ENCODE data around the gene CDH18. TPM values are rescaled to one million over a fixed set of nuclear protein-coding genes. Genes with fewer than 3 reads are reported as not detected.

The CDH18 gene
- total and polyA plus RNA-seq, 2 donors (not counting 3 experiments of a cell fraction or from before 2014, with no cell fraction given) = 0.06 TPM; not detected in 1

GRCh38 chr5:19615661-19616060 lies 372.3 kb downstream of the CDH18 start:
- no peak for FAIRE-seq
- POLR2A ChIA-PET = no interaction called here

More at GRCh38 chr5:19615661-19616060, 372.3 kb downstream of the CDH18 start:
- Histone ChIP-seq H3K4me2 (ENCODE audit: insufficient read depth, low read length) (no peak overlapping the region), H4K20me1 (replicated peaks; ENCODE audit: control insufficient read depth, extremely low read depth, insufficient read depth, low read length) (no peaks in the 10 kb centered on the region), H3K27ac (ENCODE audit: insufficient read depth, low read depth, low read length) (no peak overlapping the region), H2AFZ (ENCODE audit: low read depth, low read length) (no peak overlapping the region), H3K4me3 (replicated peaks in 1 of 3; ENCODE audit: insufficient read depth in 1 of 3, low read depth in 1 of 3, low read length in 3 of 3) (no peak overlapping the region), H3K9ac (replicated peaks; ENCODE audit: extremely low read depth, insufficient read depth, low read length) (no peak overlapping the region), H3K27me3 (ENCODE audit: control insufficient read depth in 2 of 2, insufficient read depth in 2 of 2, low read length in 2 of 2) (no peaks in the 10 kb centered on the region), H3K36me3 (ENCODE audit: control insufficient read depth in 2 of 2, extremely low read depth in 1 of 2, insufficient read depth in 2 of 2, low read length in 2 of 2) (no peaks in the 10 kb centered on the region), H3K9me1 (replicated peaks; ENCODE audit: control insufficient read depth, extremely low read depth, insufficient read depth, low read length) (no peaks in the 10 kb centered on the region), H3K9me3 (replicated peaks; ENCODE audit: control insufficient read depth, insufficient read depth, low read length) (no peaks in the 10 kb centered on the region), H3K4me1 (ENCODE audit: control insufficient read depth, extremely low read depth, insufficient read depth, low read length) (no peaks in the 10 kb centered on the region), H3K79me2 (ENCODE audit: control insufficient read depth, insufficient read depth, low read length) (no peaks in the 10 kb centered on the region)
- BruUV-seq (replicated peaks) = no TSS peak
- TF ChIP-seq FOS (IDR thresholded peaks at IDR 0.05; ENCODE audit: borderline replicate concordance, insufficient read depth, low read length) (no peak), JUN (IDR thresholded peaks at IDR 0.05; ENCODE audit: borderline replicate concordance, insufficient read depth, insufficient read length, low read depth) (no peak), POLR2AphosphoS5 (IDR thresholded peaks at IDR 0.05; ENCODE audit: insufficient read depth, low read depth, low read length) (no peak), MAX (IDR thresholded peaks at IDR 0.05; ENCODE audit: insufficient read depth, insufficient read length) (no peak), EZH2 (IDR thresholded peaks at IDR 0.05; ENCODE audit: borderline replicate concordance, low read depth, low read length, severe bottlenecking) (no peak), GATA2 (IDR thresholded peaks at IDR 0.05; ENCODE audit: insufficient read depth, insufficient read length, low read depth, low read length) (no peak), CTCF (IDR thresholded peaks at IDR 0.05; ENCODE audit: extremely low read depth in 1 of 2, insufficient read depth in 1 of 2, low read depth in 1 of 2, low read length in 2 of 2) (no peak)
- CTCF ChIA-PET = no interaction called here
- intact Hi-C loops (cut with micrococcal nuclease) = no loop called here
- no peak for DNase-seq (ENCODE audit: low read depth, low spot score)
- dilution Hi-C loops (cut with MboI; ENCODE audit: extremely low pct_ligation_motif_present, low sequenced_read_pairs) = no loop called here

Measured in endothelial cell of umbilical vein (primary cell).